OCI-LY7 (cell line): Measurements from ENCODE around the gene GRID2.

ENCODE experiments used
- CTCF ChIP-seq: fragments of 200-600 bp; sonication (generic); conservative IDR thresholded peaks from 2 replicates; pipeline ENCODE4 v1.5.1; 2014; ENCODE audit warnings: mild to moderate bottlenecking, antibody characterized with exemption, low read length, moderate library complexity, mixed read lengths
- EZH2phosphoT487 ChIP-seq: fragments of 200-600 bp; sonication (generic); IDR thresholded peaks from 2 replicates; pipeline ENCODE4 v1.6.1; 2018; ENCODE audit warnings: low read depth, borderline replicate concordance, mild to moderate bottlenecking, mixed run types, antibody characterized with exemption, low read length, moderate library complexity, mixed read lengths

DNA sequence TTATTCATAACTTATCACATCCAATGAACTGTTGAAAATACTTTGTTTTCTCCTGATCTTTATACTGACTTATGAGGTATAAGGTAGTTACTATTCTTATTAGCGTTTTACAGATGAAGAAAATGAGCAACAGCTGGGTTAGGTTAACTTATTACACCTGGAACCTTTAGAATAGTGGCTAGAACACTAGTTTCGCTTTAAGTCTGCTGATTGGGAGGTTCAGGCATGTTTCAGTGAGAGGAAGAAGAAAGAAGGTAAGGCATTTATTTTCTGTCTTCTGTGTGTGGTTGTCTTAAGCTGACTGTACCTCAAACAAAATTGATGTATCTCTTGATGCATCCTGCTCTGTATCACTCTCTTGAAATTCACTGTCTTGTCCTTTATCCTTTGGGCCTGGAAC lies 302.5 kb downstream of the GRID2 start:
- TF ChIP-seq CTCF (no peak), EZH2phosphoT487 (no peak)
